SU-DHL-6 (cell line): ENCODE results near the gene ZMIZ1.

Experiments used
- H2AFZ ChIP-seq: fragments of 200-600 bp; sonication (generic); 2 replicates; pipeline ENCODE4 v1.6.1; 2014; ENCODE audit warnings: low read depth, mild to moderate bottlenecking, moderate library complexity, mixed read lengths, antibody characterized with exemption, low read length; ENCODE audit not compliant: severe bottlenecking
- H3F3A ChIP-seq: fragments of 200-600 bp; shearing (Covaris generic); 2 replicates; pipeline ENCODE4 v1.6.0; 2016; ENCODE audit warnings: antibody characterized with exemption, mild to moderate bottlenecking; ENCODE audit not compliant: insufficient read depth
- H3K27ac ChIP-seq: fragments of 200-600 bp; sonication (generic); 2 replicates; pipeline ENCODE4 v1.5.1; 2016; ENCODE audit warnings: low read depth, mild to moderate bottlenecking, low read length, moderate library complexity, mixed read lengths
- H3K27me3 ChIP-seq: fragments of 200-600 bp; sonication (generic), shearing (Covaris generic); 2 replicates; pipeline ENCODE4 v1.6.0; 2014; ENCODE audit warnings: mild to moderate bottlenecking, low read length
- H3K36me3 ChIP-seq: fragments of 200-600 bp; sonication (generic); 2 replicates; pipeline ENCODE4 v1.6.1; 2014; ENCODE audit warnings: mild to moderate bottlenecking, low read length, mixed read lengths
- H3K4me2 ChIP-seq: fragments of 300-600, 200-600 bp; shearing (Covaris generic), sonication (generic); 2 replicates; pipeline ENCODE4 v1.6.0; 2014; ENCODE audit warnings: low read length, low read depth, mild to moderate bottlenecking; ENCODE audit not compliant: poor library complexity, severe bottlenecking
- H3K4me3 ChIP-seq: fragments of 200-600 bp; sonication (generic); 2 replicates; pipeline ENCODE4 v1.5.1; 2014; ENCODE audit warnings: antibody characterized with exemption, low read length, mild to moderate bottlenecking, mixed read lengths; ENCODE audit not compliant: insufficient read depth, poor library complexity, severe bottlenecking
- H3K79me2 ChIP-seq: fragments of 200-600 bp; sonication (generic); 2 replicates; pipeline ENCODE4 v1.6.1; 2014; ENCODE audit warnings: mild to moderate bottlenecking, low read length, moderate library complexity; ENCODE audit not compliant: insufficient read depth
- H3K9ac ChIP-seq: fragments of 200-600 bp; sonication (generic); 2 replicates; pipeline ENCODE4 v1.7.0; 2014; ENCODE audit warnings: mild to moderate bottlenecking, low read length
- H3K9me2 ChIP-seq: fragments of 200-600 bp; sonication (generic); replicated peaks from 2 replicates; pipeline ENCODE4 v1.6.1; 2014; ENCODE audit warnings: low read length; ENCODE audit not compliant: insufficient read depth
- H3K9me3 ChIP-seq: fragments of 200-600 bp; sonication (generic); 2 replicates; pipeline ENCODE4 v1.6.1; 2014; ENCODE audit warnings: low read length, mixed read lengths; ENCODE audit not compliant: insufficient read depth
- H4K20me1 ChIP-seq: fragments of 200-600 bp; sonication (generic); 2 replicates; pipeline ENCODE4 v1.6.1; 2014; ENCODE audit warnings: low read depth, mild to moderate bottlenecking, antibody characterized with exemption, low read length, moderate library complexity, mixed read lengths
- EZH2phosphoT487 ChIP-seq: fragments of 200-600 bp; sonication (generic), shearing (Covaris generic); conservative IDR thresholded peaks from 2 replicates; pipeline ENCODE4 v1.6.1; 2018; ENCODE audit warnings: mild to moderate bottlenecking, antibody characterized with exemption, low read length, moderate library complexity, mixed read lengths
- TF ChIP-seq, protein P1 (sequence below): fragments of 200-600 bp; sonication (generic); IDR thresholded peaks from one replicate; pipeline ENCODE4 v1.5.1; 2017; ENCODE audit warnings: antibody characterized with exemption, mild to moderate bottlenecking, low read length, moderate library complexity; ENCODE audit not compliant: insufficient read depth, poor library complexity, severe bottlenecking

The ZMIZ1 gene

DNA sequence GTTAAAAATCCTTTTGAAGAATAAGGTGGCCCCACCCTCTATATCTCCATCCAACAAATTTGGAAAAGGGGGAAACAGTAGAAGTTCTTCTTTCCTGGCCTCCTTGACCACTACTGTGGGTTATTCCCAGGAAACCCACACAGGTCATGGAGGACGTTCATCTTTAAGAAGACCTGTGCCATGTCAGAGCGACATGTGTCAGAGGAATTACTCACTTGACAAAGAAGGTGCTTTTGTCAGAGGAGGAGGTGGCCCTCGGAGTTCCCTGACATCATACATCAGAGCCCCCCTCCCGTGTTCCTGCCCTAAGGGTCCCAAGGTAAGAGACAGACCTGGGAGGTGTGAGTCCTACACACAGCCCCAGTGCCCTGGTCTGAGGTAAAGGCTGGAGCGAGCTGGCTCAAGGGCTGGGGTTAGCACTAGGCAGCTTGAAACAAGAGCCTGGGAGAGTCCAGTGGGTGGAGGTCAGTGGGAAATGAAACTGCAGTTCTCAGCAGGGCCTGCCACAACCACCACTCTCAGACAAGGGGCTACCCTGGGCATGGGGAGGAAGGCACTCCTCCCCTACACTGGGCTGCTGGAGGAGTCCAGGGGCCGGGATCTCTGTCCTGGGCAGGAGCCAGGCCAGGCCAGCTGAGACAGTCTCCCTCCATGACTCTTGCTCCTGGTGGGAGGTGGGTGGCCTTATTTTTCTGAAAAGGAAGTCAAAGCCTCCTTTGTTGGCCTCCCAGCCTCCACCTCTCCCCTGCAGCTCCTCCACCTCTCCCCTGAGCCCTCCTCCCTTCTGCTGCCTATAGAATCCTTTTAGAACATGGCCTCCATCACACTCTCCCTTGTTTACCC lies 21.8 kb upstream of the ZMIZ1 start:
- no peaks in the 10 kb centered on the region for H3K9me2 ChIP-seq
- H3K4me2 ChIP-seq, result no peak overlapping the region
- no peak overlapping the region for H3K9ac ChIP-seq
- no peaks in the 10 kb centered on the region for H3K9me3 ChIP-seq
- H2AFZ ChIP-seq, result no peak overlapping the region
- no peak for TF ChIP-seq EZH2phosphoT487
- TF ChIP-seq, protein P1, sequence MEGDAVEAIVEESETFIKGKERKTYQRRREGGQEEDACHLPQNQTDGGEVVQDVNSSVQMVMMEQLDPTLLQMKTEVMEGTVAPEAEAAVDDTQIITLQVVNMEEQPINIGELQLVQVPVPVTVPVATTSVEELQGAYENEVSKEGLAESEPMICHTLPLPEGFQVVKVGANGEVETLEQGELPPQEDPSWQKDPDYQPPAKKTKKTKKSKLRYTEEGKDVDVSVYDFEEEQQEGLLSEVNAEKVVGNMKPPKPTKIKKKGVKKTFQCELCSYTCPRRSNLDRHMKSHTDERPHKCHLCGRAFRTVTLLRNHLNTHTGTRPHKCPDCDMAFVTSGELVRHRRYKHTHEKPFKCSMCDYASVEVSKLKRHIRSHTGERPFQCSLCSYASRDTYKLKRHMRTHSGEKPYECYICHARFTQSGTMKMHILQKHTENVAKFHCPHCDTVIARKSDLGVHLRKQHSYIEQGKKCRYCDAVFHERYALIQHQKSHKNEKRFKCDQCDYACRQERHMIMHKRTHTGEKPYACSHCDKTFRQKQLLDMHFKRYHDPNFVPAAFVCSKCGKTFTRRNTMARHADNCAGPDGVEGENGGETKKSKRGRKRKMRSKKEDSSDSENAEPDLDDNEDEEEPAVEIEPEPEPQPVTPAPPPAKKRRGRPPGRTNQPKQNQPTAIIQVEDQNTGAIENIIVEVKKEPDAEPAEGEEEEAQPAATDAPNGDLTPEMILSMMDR, result no peak
- no peak overlapping the region for H3K27ac ChIP-seq
- no peaks in the 10 kb centered on the region for H4K20me1 ChIP-seq
- no peaks in the 10 kb centered on the region for H3F3A ChIP-seq
- H3K79me2 ChIP-seq, result no peaks in the 10 kb centered on the region
- no peak overlapping the region for H3K4me3 ChIP-seq
- H3K27me3 ChIP-seq, result no peaks in the 10 kb centered on the region
- no peaks in the 10 kb centered on the region for H3K36me3 ChIP-seq

DNA sequence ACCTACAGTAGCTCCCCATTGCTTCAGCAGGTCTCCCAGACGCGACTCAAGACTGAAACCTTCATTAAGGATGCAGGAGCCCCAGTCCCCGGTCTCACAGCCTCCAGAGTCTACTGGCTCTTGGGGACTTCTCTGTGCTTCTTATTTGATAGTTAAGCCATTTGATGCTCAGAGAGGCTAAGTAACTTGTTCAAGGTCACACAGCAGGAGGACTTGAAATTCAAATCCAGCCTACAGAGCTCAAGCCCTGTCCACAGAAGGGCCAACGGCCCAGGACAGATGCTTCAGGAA lies 21.2 kb upstream of the ZMIZ1 start:
- TF ChIP-seq, protein P1, result no peak
- TF ChIP-seq EZH2phosphoT487, result no peak
- no peak overlapping the region for H2AFZ ChIP-seq
- no peaks in the 10 kb centered on the region for H4K20me1 ChIP-seq
- no peak overlapping the region for H3K4me2 ChIP-seq
- no peak overlapping the region for H3K27ac ChIP-seq
- H3K9me2 ChIP-seq, result no peaks in the 10 kb centered on the region
- no peaks in the 10 kb centered on the region for H3K9me3 ChIP-seq
- no peak overlapping the region for H3K9ac ChIP-seq
- H3K27me3 ChIP-seq, result no peaks in the 10 kb centered on the region
- no peak overlapping the region for H3K4me3 ChIP-seq
- H3F3A ChIP-seq, result no peaks in the 10 kb centered on the region
- no peaks in the 10 kb centered on the region for H3K36me3 ChIP-seq
- no peaks in the 10 kb centered on the region for H3K79me2 ChIP-seq

DNA sequence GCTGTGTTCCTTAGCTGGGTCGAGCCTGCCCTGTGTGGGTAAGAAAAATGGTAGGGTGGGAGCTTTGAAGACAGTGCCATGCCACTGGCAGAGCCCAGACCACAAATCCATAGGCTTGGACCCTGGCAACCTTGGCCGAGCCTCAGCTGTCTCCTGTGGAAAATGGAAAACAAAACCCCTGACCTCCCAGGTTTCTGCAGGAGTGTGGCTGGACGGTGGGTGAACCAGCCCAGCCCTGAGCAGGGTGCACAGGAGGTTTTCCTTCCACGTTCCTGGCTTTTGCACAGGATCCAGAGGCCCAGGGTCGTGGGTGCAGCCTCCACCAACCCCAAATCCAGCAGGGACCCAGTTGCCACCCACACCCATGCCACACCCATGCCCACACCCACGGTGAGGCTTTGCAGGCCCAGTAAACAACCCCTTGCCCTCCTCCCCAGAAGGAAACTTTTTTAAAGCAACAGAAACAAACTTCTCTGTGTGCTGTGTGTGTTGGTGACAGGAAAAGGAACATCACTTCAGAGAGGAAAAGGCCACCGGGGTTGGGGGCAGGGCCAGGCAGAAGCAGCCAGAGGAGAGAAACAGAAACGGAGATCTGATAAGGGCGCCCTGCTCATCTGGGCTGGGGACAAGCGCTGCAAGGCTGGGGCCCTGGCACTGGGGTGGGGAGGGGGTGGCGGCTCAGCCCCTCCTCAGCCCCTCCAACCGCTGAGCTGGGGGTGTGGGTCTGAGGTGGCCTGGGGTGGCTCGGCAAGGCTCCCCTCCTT lies 20.7 kb upstream of the ZMIZ1 start:
- H3F3A ChIP-seq, result no peaks in the 10 kb centered on the region
- no peak overlapping the region for H3K9ac ChIP-seq
- H3K27me3 ChIP-seq, result no peaks in the 10 kb centered on the region
- no peaks in the 10 kb centered on the region for H4K20me1 ChIP-seq
- no peaks in the 10 kb centered on the region for H3K79me2 ChIP-seq
- no peak overlapping the region for H3K4me3 ChIP-seq
- no peak overlapping the region for H3K4me2 ChIP-seq
- no peaks in the 10 kb centered on the region for H3K9me3 ChIP-seq
- no peaks in the 10 kb centered on the region for H3K9me2 ChIP-seq
- no peaks in the 10 kb centered on the region for H3K36me3 ChIP-seq
- no peak overlapping the region for H3K27ac ChIP-seq
- TF ChIP-seq EZH2phosphoT487, result no peak
- TF ChIP-seq, protein P1, result no peak
- no peak overlapping the region for H2AFZ ChIP-seq
